Fibroblast of villous mesenchyme (primary cell): Measurements from ENCODE around the gene ZNF609. TPM values are rescaled to one million over a fixed set of nuclear protein-coding genes. Genes with fewer than 3 reads are reported as not detected.
A peak's percentile ranks its signal among the peaks of the same experiment; 100 is the strongest.
"Not testable (repeated sequence)": the region's sequence is repeated elsewhere in the genome, so short reads cannot be mapped to it uniquely, and the experiment has no call there.

Experiments used
- DNase-seq: peaks from one replicate; pipeline ENCODE4 v3.0.0-alpha.2; 2010; ENCODE audit warnings: low read depth
- H3K4me3 ChIP-seq: 2 replicates; pipeline ENCODE4 v1.5.1; 2011; ENCODE audit warnings: low read depth, mild to moderate bottlenecking, low read length
- CTCF ChIP-seq: IDR thresholded peaks from 2 replicates; pipeline ENCODE4 v1.5.1; 2012; ENCODE audit warnings: low read depth, mild to moderate bottlenecking, low read length; ENCODE audit not compliant: insufficient read depth
- total RNA-seq: library from RNA; depleted of rRNA; stranded (reverse); fragments of >200 nt; gene quantifications from 2 replicates; pipeline ENCODE4 v1.2.3, GENCODE V29; 2012

ZNF609 gene
- total RNA-seq, 1 donor: 22.5 TPM

GRCh38 chr15:64621056-64621455, 160.7 kb downstream of the ZNF609 start:
- no peak for DNase-seq
- H3K4me3 ChIP-seq: no peak overlapping the region
- TF ChIP-seq CTCF: no peak

GRCh38 chr15:64622410-64623260, 162.3 kb downstream of the ZNF609 start:
- no peak for DNase-seq
- no peak overlapping the region for H3K4me3 ChIP-seq
- no peak for TF ChIP-seq CTCF

GRCh38 chr15:64623347-64623996, 163.1 kb downstream of the ZNF609 start:
- H3K4me3 ChIP-seq: no peak overlapping the region
- peak; percentile 53 for DNase-seq
- TF ChIP-seq CTCF: no peak

GRCh38 chr15:64624242-64624641, 163.9 kb downstream of the ZNF609 start:
- no peak overlapping the region for H3K4me3 ChIP-seq
- TF ChIP-seq CTCF: no peak
- DNase-seq: no peak

- H3K4me3 ChIP-seq: no peak overlapping the region
- no peak for DNase-seq
- TF ChIP-seq CTCF: no peak
Observed at GRCh38 chr15:64629063-64629462, 168.7 kb downstream of the ZNF609 start.

- peak; percentile 15 for TF ChIP-seq CTCF
- DNase-seq: peak; percentile 58
- H3K4me3 ChIP-seq: no peak overlapping the region
Observed at GRCh38 chr15:64630396-64631107, 170.2 kb downstream of the ZNF609 start.

- not testable (repeated sequence) for H3K4me3 ChIP-seq, DNase-seq
Observed at GRCh38 chr15:64632639-64633038, 172.3 kb downstream of the ZNF609 start.
